Adrenal gland (tissue), 5 donors: ENCODE measurements around the gene ERI3.

Experiments
- POLR2A ChIP-seq, 2 donors: fragments of 450-650 bp; IDR thresholded peaks; one replicate each; pipeline ENCODE4 v1.6.1; 2017; ENCODE audit warnings: antibody characterized with exemption in 2 of 2, mild to moderate bottlenecking in 2 of 2, moderate library complexity in 1 of 2
- TF ChIP-seq, protein P1 (sequence below), 6 experiments: fragments of 450-650 bp in 4 of 6; fragments of 200-600 bp in 2 of 6; sonication (generic) in 1 of 6; IDR thresholded peaks; 1 replicate in 5 of 6; 2 replicates in 1 of 6; pipeline versions ENCODE4 v1.5.1 to v1.8.0; 2016 to 2021; ENCODE audit warnings: antibody characterized with exemption in 6 of 6, mild to moderate bottlenecking in 2 of 6, moderate library complexity in 1 of 6
- donor health status: DM: no; HTN: no; CAD: no.

DNA sequence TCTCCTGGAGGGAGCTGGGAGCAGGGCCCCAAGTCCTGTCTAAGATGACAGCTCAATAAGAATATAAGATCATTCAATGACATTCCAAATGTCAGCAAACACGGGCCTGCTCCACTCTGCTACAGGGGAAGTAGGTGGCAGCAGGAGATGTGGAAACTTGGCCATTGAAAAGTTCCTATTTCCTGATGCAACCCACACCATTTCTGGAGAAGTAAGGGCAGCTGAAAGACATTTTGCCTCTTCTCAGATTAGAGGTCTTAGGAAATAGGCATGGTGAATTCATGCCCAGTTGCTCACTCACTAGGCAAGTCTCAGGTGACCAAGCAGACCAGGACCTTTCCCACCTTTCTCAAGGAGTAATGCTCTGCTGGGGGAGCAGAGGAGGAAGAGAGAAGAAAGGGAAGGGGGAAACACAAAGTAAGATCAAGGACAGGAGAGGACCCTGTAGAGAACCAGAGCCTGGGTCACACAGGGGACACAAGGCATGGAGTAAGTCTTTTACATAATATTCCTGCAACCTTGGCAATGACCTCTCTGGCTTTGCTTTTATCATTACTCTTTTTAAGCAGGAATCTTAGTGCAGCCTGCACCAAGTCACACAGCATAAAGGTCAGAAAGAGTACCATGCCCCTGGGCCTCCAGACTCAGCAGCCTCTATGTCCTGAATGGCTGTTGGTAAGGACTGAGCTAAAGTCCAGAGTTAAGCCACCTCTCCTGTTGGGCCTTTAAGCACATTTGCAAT is 72.9 kb downstream of the ERI3 start:
- TF ChIP-seq, protein P1, sequence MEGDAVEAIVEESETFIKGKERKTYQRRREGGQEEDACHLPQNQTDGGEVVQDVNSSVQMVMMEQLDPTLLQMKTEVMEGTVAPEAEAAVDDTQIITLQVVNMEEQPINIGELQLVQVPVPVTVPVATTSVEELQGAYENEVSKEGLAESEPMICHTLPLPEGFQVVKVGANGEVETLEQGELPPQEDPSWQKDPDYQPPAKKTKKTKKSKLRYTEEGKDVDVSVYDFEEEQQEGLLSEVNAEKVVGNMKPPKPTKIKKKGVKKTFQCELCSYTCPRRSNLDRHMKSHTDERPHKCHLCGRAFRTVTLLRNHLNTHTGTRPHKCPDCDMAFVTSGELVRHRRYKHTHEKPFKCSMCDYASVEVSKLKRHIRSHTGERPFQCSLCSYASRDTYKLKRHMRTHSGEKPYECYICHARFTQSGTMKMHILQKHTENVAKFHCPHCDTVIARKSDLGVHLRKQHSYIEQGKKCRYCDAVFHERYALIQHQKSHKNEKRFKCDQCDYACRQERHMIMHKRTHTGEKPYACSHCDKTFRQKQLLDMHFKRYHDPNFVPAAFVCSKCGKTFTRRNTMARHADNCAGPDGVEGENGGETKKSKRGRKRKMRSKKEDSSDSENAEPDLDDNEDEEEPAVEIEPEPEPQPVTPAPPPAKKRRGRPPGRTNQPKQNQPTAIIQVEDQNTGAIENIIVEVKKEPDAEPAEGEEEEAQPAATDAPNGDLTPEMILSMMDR (IDR thresholded peaks at IDR 0.05): no peak
- TF ChIP-seq POLR2A (IDR thresholded peaks at IDR 0.05): no peak
